K562 (cell line): ENCODE data around the gene PCBP3. TPM values are rescaled to one million over a fixed set of nuclear protein-coding genes. Genes with fewer than 3 reads are reported as not detected.

Experiments used
- ATAC-seq: fragments of 200-7000 bp; cut with Tn5 transposase; 3 replicates; pipeline ENCODE4 v1.9.1; 2020; ENCODE audit warnings: moderate library complexity
- BruUV-seq: library from RNA; stranded (reverse); fragments of 400-500 nt; replicated peaks from 2 replicates; lab custom pipeline; 2021; lab: Mats Ljungman, UMichigan
- CTCF ChIA-PET: fragments of 300-600 bp; formaldehyde crosslinking; extraction: SDS; loops from one replicate; lab custom pipeline; 2021; ENCODE audit warnings: low intra/inter-chr PET ratio; lab: Yijun Ruan, JAX
- POLR2A ChIA-PET: fragments of 300-600, 350-650 bp; sonication (Branson Sonifier 250); formaldehyde crosslinking; extraction: SDS; loops from one replicate; lab custom pipeline; 2021; ENCODE audit warnings: antibody characterized with exemption, inconsistent platforms; lab: Yijun Ruan, JAX
- DNase-seq, 4 experiments: peaks; one replicate each; pipeline versions ENCODE4 v3.0.0 to v3.0.0-alpha.2; 2011 to 2018; ENCODE audit warnings: low spot score in 3 of 4, mixed read lengths in 3 of 4; ENCODE audit errors: extremely low read depth in 1 of 4
- FAIRE-seq: peaks from 2 replicates; lab custom pipeline; 2011; peaks lifted over from hg19 to GRCh38; lab: Jason Lieb, UNC
- H2AFZ ChIP-seq: 2 replicates; pipeline ENCODE4 v1.6.0; 2011; ENCODE audit warnings: low read depth, low read length, control low read depth, inconsistent platforms
- H3K27ac ChIP-seq: fragments of 200-600 bp; 3 replicates; pipeline ENCODE4 v1.8.0; 2011; ENCODE audit warnings: low read depth, mild to moderate bottlenecking, control low read depth, inconsistent platforms, low read length, moderate library complexity, mixed read lengths; ENCODE audit errors: extremely low read depth
- H3K27me3 ChIP-seq, 2 experiments: fragments of 300-600 bp in 1 of 2; 2 replicates in 1 of 2; 3 replicates in 1 of 2; pipeline versions ENCODE4 v1.6.0 to v1.8.0; 2011; ENCODE audit warnings: inconsistent platforms in 2 of 2, low read length in 2 of 2, mild to moderate bottlenecking in 1 of 2, mixed read lengths in 1 of 2, moderate library complexity in 1 of 2; ENCODE audit not compliant: control insufficient read depth in 2 of 2, insufficient read depth in 2 of 2
- H3K36me3 ChIP-seq: fragments of 300-600 bp; 3 replicates; pipeline ENCODE4 v1.8.0; 2011; ENCODE audit warnings: mild to moderate bottlenecking, low read length, inconsistent platforms; ENCODE audit not compliant: control insufficient read depth, insufficient read depth
- H3K4me1 ChIP-seq, 2 experiments: fragments of 200-600 bp in 1 of 2; replicated peaks in 1 of 2; 2 replicates in 1 of 2; 3 replicates in 1 of 2; pipeline versions ENCODE4 v1.5.1 to v1.8.0; 2011; ENCODE audit warnings: inconsistent platforms in 2 of 2, low read length in 2 of 2, mild to moderate bottlenecking in 1 of 2, mixed read lengths in 1 of 2, moderate library complexity in 1 of 2; ENCODE audit not compliant: control insufficient read depth in 2 of 2, insufficient read depth in 2 of 2
- H3K4me2 ChIP-seq: 2 replicates; pipeline ENCODE4 v1.6.1; 2011; ENCODE audit warnings: low read length, control low read depth, inconsistent platforms, mixed read lengths; ENCODE audit not compliant: insufficient read depth
- H3K4me3 ChIP-seq: fragments of 200-600 bp; sonication (generic), shearing (Covaris generic); 2 replicates; pipeline ENCODE4 v1.5.1; 2016; ENCODE audit warnings: control low read depth, inconsistent platforms
- H3K79me2 ChIP-seq: fragments of 200-600 bp; 3 replicates; pipeline ENCODE4 v1.8.0; 2011; ENCODE audit warnings: low read length, inconsistent platforms; ENCODE audit not compliant: control insufficient read depth, insufficient read depth
- H3K9ac ChIP-seq, 2 experiments: 2 replicates each; pipeline versions ENCODE4 v1.6.0 to v1.6.1; 2011; ENCODE audit warnings: low read depth in 2 of 2, low read length in 2 of 2, control low read depth in 1 of 2, inconsistent platforms in 1 of 2, mild to moderate bottlenecking in 1 of 2, mixed read lengths in 1 of 2; ENCODE audit not compliant: insufficient read depth in 1 of 2
- H3K9me1 ChIP-seq: one replicate; pipeline ENCODE4 v1.6.0; 2011; ENCODE audit warnings: inconsistent platforms, mild to moderate bottlenecking, low read length, moderate library complexity; ENCODE audit not compliant: control insufficient read depth, insufficient read depth
- H3K9me3 ChIP-seq: replicated peaks from 2 replicates; pipeline ENCODE4 v1.5.1; 2011; ENCODE audit warnings: low read depth, low read length, inconsistent platforms; ENCODE audit not compliant: control insufficient read depth, insufficient read depth
- H4K20me1 ChIP-seq: replicated peaks from 2 replicates; pipeline ENCODE4 v1.6.1; 2011; ENCODE audit warnings: low read length, inconsistent platforms, mixed read lengths; ENCODE audit not compliant: control insufficient read depth, insufficient read depth
- BDP1 ChIP-seq: IDR thresholded peaks from 3 replicates; pipeline ENCODE4 v1.6.1; 2011; ENCODE audit not compliant: insufficient read length, insufficient read depth
- BHLHE40 ChIP-seq: IDR thresholded peaks from 2 replicates; pipeline ENCODE4 v1.6.1; 2011; ENCODE audit warnings: low read length, improper control_type of control experiment
- CTBP1 ChIP-seq: fragments of 450-650 bp; IDR thresholded peaks from 2 replicates; pipeline ENCODE4 v1.6.1; 2016; ENCODE audit warnings: borderline replicate concordance
- FOXJ2 ChIP-seq: fragments of 200-800 bp; sonication (Bioruptor generic); IDR thresholded peaks from 2 replicates; pipeline ENCODE4 v1.6.1; 2016; ENCODE audit warnings: missing genetic modification characterization, missing compliant biosample characterization
- JUN ChIP-seq, 2 experiments: sonication (generic) in 1 of 2; formaldehyde crosslinking in 1 of 2; IDR thresholded peaks; 2 replicates each; pipeline versions ENCODE4 v1.6.1 to v1.8.0; 2012 to 2022; ENCODE audit warnings: borderline replicate concordance in 2 of 2, mild to moderate bottlenecking in 2 of 2, improper control_type of control experiment in 1 of 2, low read depth in 1 of 2, low read length in 1 of 2, missing genetic modification reagents in 1 of 2
- KAT2B ChIP-seq: IDR thresholded peaks from one replicate; pipeline ENCODE4 v1.6.1; 2012; ENCODE audit warnings: low read depth, mild to moderate bottlenecking, control low read depth, inconsistent platforms, low read length, moderate library complexity
- PTBP1 ChIP-seq: fragments of 200-400 bp; formaldehyde crosslinking; IDR thresholded peaks from 2 replicates; pipeline ENCODE4 v1.6.1; 2017; ENCODE audit warnings: low read depth, low read length
- RFX1 ChIP-seq: fragments of 450-650 bp; IDR thresholded peaks from 2 replicates; pipeline ENCODE4 v1.6.1; 2016; ENCODE audit warnings: mild to moderate bottlenecking, moderate library complexity
- SP1 ChIP-seq: sonication (generic); formaldehyde crosslinking; IDR thresholded peaks from 2 replicates; pipeline ENCODE4 v1.8.1; 2022; ENCODE audit warnings: mild to moderate bottlenecking, missing genetic modification reagents
- ZC3H8 ChIP-seq: fragments of 450-650 bp; IDR thresholded peaks from 2 replicates; pipeline ENCODE4 v1.6.1; 2017
- ZFX ChIP-seq: sonication (generic); formaldehyde crosslinking; IDR thresholded peaks from 2 replicates; pipeline ENCODE4 v1.8.0; 2022; ENCODE audit warnings: mild to moderate bottlenecking, missing genetic modification reagents, moderate library complexity
- ZNF695 ChIP-seq: fragments of 450-650 bp; formaldehyde crosslinking; IDR thresholded peaks from 2 replicates; pipeline ENCODE4 v1.4.0; 2020; ENCODE audit warnings: mild to moderate bottlenecking, moderate library complexity
- ZNF707 ChIP-seq: fragments of 250-450 bp; sonication (Bioruptor Pico); conservative IDR thresholded peaks from 2 replicates; pipeline ENCODE4 v1.8.0; 2022; ENCODE audit warnings: inconsistent platforms, mild to moderate bottlenecking, moderate library complexity
- WGBS: fragments of 100-300 bp; shearing (Covaris generic); methylation state at CpG from one replicate; pipeline ENCODE4 v1.1.6; 2016; ENCODE audit warnings: low coverage, mixed read lengths; ENCODE audit not compliant: insufficient coverage; ENCODE audit errors: missing lambda C conversion rate; 5-methylcytosine and 5-hydroxymethylcytosine counted together
- in situ Hi-C: fragments of 300-500 bp; cut with MboI; formaldehyde crosslinking; loops from 4 replicates; pipeline ENCODE4 v1.15.0; 2018; ENCODE audit warnings: inconsistent platforms, mixed read lengths
- intact Hi-C: fragments of 100-400 bp; cut with micrococcal nuclease; formaldehyde crosslinking; loops from 2 replicates; pipeline ENCODE4 v1.14.2; 2022
- polyA plus RNA-seq, 8 experiments: library from polyadenylated mRNA; depleted of rRNA in 4 of 8; stranded (reverse) in 5 of 8; unstranded in 3 of 8; fragments of >200 nt; fragmentation: Nextera tagmentation in 2 of 8; fragmentation: Illumina TruSeq in 1 of 8; extraction: Ambion mirVana in 2 of 8; extraction: Trizol in 1 of 8; gene quantifications; 2 replicates each; pipeline versions ENCODE4 v1.2.1 to v1.2.3, GENCODE V29; 2011 to 2014; ENCODE audit warnings: inconsistent platforms in 1 of 8, missing spikeins in 1 of 8
- total RNA-seq, 7 experiments: library from RNA; depleted of rRNA in 6 of 7; stranded (reverse); fragments of >200 nt in 6 of 7; fragmentation: Illumina TruSeq in 2 of 7; extraction: Trizol in 2 of 7; gene quantifications; 2 replicates each; pipeline versions ENCODE4 v1.2.1 to v1.2.3, GENCODE V29; 2011 to 2021; ENCODE audit warnings: low replicate concordance in 1 of 7
- TF ChIP-seq, protein P1 (sequence below), 2 experiments: fragments of 450-650 bp; formaldehyde crosslinking in 1 of 2; IDR thresholded peaks; 2 replicates each; pipeline versions ENCODE4 v1.4.0 to v1.6.1; 2014 to 2020; ENCODE audit warnings: mild to moderate bottlenecking in 2 of 2, borderline replicate concordance in 1 of 2, low read depth in 1 of 2
- TF ChIP-seq, protein P2 (sequence below): fragments of 250-450 bp; sonication (Bioruptor Pico); IDR thresholded peaks from 2 replicates; pipeline ENCODE4 v1.5.0; 2021

PCBP3 gene
- total and polyA plus RNA-seq, 9 of the 15 experiments (the other 6 are each of a cell fraction or from before 2014, with no cell fraction given) = 0.18 TPM; not detected in 8

DNA sequence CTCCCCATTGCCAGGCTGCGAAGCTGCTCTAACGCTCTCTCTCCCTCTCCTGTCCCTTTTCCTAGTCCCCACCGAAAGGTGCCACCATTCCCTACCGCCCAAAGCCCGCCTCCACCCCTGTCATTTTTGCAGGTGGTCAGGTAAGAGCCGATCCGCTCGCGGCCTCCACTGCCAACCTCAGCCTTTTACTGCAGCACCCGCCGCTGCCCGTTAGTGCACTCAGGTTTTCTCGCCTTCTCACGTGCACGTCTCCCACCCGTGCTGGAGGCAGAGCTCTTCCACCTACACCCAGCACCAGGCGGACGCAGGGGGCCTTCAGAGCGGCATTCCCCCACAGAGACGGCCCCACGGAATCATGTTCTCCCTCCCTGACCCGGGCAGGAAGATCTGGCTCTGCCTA lies 270.4 kb downstream of the PCBP3 start:
- no peaks in the 10 kb centered on the region for H3K9me3 ChIP-seq
- DNase-seq (no peak), FAIRE-seq (no peak), ATAC-seq (no peak)
- intact Hi-C loops (no loop called here), in situ Hi-C loops (no loop called here)
- peaks cover 37 to 73% of the 10 kb centered on the region in 2 experiments; a peak in 4 of 5 replicates for H3K27me3 ChIP-seq
- POLR2A ChIA-PET = interaction anchor here (0.6 to 1.7 kb wide), 3 partner anchors 9 to 185 kb away, joined by 3 to 5 read pairs (median 3); no protein-coding TSS in a partner anchor
- peaks cover 0 to 22% of the 10 kb centered on the region in 2 experiments; a peak in 3 of 5 replicates for H3K4me1 ChIP-seq
- H3K4me2 ChIP-seq = no peak overlapping the region
- CTCF ChIA-PET = interaction anchor here (0.6 kb wide), 1 partner anchor 409 kb away, joined by 4 read pairs; no protein-coding TSS in a partner anchor
- no peaks in the 10 kb centered on the region for H3K79me2 ChIP-seq
- no TSS peak for BruUV-seq
- no peak overlapping the region for H3K27ac ChIP-seq
- no peak overlapping the region for H3K4me3 ChIP-seq
- WGBS = 0% methylated on average over 17 of the region's 22 CpGs
- H2AFZ ChIP-seq = no peak overlapping the region
- no peak overlapping the region for H3K9ac ChIP-seq
- H3K9me1 ChIP-seq = no peaks in the 10 kb centered on the region
- H4K20me1 ChIP-seq = peaks cover 5% of the 10 kb centered on the region; the same call in 1 of the 2 replicates
- H3K36me3 ChIP-seq = no peaks in the 10 kb centered on the region
- TF ChIP-seq SP1 (CRISPR knock-in tag) (no peak), ZFX (CRISPR knock-in tag) (no peak), ZC3H8 (no peak), PTBP1 (no peak), CTBP1 (no peak), KAT2B (no peak), ZNF707 (CRISPR knock-in tag) (no peak), FOXJ2 (tag) (no peak), ZNF695 (CRISPR knock-in tag) (no peak), BHLHE40 (no peak), BDP1 (no peak), JUN (IDR thresholded peaks at IDR 0.05; ENCODE audit: borderline replicate concordance, low read depth, low read length) (no peak), JUN (CRISPR knock-in tag; IDR thresholded peaks at IDR 0.05; ENCODE audit: borderline replicate concordance) (no peak), RFX1 (no peak)
- TF ChIP-seq, protein P1, sequence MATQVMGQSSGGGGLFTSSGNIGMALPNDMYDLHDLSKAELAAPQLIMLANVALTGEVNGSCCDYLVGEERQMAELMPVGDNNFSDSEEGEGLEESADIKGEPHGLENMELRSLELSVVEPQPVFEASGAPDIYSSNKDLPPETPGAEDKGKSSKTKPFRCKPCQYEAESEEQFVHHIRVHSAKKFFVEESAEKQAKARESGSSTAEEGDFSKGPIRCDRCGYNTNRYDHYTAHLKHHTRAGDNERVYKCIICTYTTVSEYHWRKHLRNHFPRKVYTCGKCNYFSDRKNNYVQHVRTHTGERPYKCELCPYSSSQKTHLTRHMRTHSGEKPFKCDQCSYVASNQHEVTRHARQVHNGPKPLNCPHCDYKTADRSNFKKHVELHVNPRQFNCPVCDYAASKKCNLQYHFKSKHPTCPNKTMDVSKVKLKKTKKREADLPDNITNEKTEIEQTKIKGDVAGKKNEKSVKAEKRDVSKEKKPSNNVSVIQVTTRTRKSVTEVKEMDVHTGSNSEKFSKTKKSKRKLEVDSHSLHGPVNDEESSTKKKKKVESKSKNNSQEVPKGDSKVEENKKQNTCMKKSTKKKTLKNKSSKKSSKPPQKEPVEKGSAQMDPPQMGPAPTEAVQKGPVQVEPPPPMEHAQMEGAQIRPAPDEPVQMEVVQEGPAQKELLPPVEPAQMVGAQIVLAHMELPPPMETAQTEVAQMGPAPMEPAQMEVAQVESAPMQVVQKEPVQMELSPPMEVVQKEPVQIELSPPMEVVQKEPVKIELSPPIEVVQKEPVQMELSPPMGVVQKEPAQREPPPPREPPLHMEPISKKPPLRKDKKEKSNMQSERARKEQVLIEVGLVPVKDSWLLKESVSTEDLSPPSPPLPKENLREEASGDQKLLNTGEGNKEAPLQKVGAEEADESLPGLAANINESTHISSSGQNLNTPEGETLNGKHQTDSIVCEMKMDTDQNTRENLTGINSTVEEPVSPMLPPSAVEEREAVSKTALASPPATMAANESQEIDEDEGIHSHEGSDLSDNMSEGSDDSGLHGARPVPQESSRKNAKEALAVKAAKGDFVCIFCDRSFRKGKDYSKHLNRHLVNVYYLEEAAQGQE (IDR thresholded peaks at IDR 0.05; ENCODE audit: borderline replicate concordance) = no peak
- TF ChIP-seq, protein P1 (CRISPR knock-in tag; IDR thresholded peaks at IDR 0.05; ENCODE audit: low read depth) = no peak
- TF ChIP-seq, protein P2, sequence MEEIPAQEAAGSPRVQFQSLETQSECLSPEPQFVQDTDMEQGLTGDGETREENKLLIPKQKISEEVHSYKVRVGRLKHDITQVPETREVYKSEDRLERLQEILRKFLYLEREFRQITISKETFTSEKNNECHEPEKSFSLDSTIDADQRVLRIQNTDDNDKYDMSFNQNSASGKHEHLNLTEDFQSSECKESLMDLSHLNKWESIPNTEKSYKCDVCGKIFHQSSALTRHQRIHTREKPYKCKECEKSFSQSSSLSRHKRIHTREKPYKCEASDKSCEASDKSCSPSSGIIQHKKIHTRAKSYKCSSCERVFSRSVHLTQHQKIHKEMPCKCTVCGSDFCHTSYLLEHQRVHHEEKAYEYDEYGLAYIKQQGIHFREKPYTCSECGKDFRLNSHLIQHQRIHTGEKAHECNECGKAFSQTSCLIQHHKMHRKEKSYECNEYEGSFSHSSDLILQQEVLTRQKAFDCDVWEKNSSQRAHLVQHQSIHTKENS (CRISPR knock-in tag) = no peak
